ENCODE measurements around the gene PROB1. TPM values are rescaled to one million over a fixed set of nuclear protein-coding genes. Genes with fewer than 3 reads are reported as not detected.

The PROB1 gene
- total and polyA plus RNA-seq, 2 of the 8 experiments (the other 6 are each of a cell fraction or from before 2014, with no cell fraction given), result 0.89 to 3.1 TPM

- TF ChIP-seq KDM1A (IDR thresholded peaks at IDR 0.05; ENCODE audit: borderline replicate concordance, low read length), result no peak
- TF ChIP-seq, protein P1, sequence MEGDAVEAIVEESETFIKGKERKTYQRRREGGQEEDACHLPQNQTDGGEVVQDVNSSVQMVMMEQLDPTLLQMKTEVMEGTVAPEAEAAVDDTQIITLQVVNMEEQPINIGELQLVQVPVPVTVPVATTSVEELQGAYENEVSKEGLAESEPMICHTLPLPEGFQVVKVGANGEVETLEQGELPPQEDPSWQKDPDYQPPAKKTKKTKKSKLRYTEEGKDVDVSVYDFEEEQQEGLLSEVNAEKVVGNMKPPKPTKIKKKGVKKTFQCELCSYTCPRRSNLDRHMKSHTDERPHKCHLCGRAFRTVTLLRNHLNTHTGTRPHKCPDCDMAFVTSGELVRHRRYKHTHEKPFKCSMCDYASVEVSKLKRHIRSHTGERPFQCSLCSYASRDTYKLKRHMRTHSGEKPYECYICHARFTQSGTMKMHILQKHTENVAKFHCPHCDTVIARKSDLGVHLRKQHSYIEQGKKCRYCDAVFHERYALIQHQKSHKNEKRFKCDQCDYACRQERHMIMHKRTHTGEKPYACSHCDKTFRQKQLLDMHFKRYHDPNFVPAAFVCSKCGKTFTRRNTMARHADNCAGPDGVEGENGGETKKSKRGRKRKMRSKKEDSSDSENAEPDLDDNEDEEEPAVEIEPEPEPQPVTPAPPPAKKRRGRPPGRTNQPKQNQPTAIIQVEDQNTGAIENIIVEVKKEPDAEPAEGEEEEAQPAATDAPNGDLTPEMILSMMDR (IDR thresholded peaks at IDR 0.05; ENCODE audit: control extremely low read depth in 1 of 3, insufficient read depth in 1 of 3, low read depth in 1 of 3, low read length in 3 of 3), result peak in 1 of 3 experiments; percentile 22; a peak in 1 of 4 replicates
Observed at GRCh38 chr5:139374909-139375308, 20.0 kb downstream of the PROB1 start (continued).
